ENCODE measurements around the gene FBXW12. TPM values are rescaled to one million over a fixed set of nuclear protein-coding genes. Genes with fewer than 3 reads are reported as not detected.

Gene FBXW12
- total and polyA plus RNA-seq, 2 of the 8 experiments (the other 6 are each of a cell fraction or from before 2014, with no cell fraction given), result 0.35 to 0.85 TPM

DNA sequence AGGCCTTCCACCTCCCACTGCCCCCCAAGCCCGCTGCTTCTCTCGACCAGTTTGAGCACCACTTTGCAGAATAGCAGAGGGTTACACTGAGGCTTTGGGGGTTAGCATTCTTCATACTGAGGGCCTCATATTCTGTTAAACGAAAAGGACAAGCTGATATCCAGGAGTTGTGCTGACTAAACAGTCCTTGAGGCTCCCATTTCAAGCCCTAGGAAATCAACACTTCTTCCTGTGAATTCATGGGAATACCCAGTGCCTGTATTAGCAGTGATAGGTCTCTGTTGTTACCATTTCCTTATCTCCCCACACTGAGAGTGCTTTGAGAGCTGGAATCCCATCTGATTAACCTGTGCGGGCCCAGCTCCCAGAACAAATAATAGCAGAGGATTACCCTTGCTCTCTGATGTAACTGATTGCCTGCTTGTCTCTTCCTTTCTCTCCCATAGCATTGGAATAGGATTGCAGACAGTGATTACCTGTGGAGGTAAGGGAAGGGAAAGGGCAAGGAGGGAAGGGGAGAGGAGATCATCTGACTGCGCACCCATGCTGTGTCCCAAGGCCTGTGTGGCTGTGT, 930 bp downstream of the FBXW12 start:
- Histone ChIP-seq H2BK5ac (ENCODE audit: low read depth, low read length) (no peak overlapping the region), H3K56ac (replicated peaks; ENCODE audit: insufficient read length, low read depth, low read length) (no peak overlapping the region), H2BK12ac (ENCODE audit: low read depth, low read length) (no peak overlapping the region; the same call in 1 of the 2 replicates), H3K4ac (replicated peaks; ENCODE audit: insufficient read length, low read depth, low read length) (no peak overlapping the region), H2BK20ac (ENCODE audit: low read length) (no peak overlapping the region), H2AFZ (ENCODE audit: low read length) (peak overlapping the region; percentile 84), H3K4me3 (ENCODE audit: extremely low read depth in 1 of 4, insufficient read depth in 2 of 4, low read depth in 3 of 4, low read length in 4 of 4) (no peak overlapping the region), H2AK5ac (ENCODE audit: low read depth, low read length) (no peak overlapping the region), H3K23me2 (ENCODE audit: low read depth, low read length) (no peaks in the 10 kb centered on the region), H4K20me1 (replicated peaks in 1 of 2; ENCODE audit: control insufficient read depth in 1 of 2, insufficient read depth in 2 of 2, low read length in 2 of 2) (no peaks in the 10 kb centered on the region), H3K14ac (ENCODE audit: insufficient read length) (no peak overlapping the region), H3K27me3 (replicated peaks in 1 of 4; ENCODE audit: control insufficient read depth in 3 of 4, extremely low read depth in 1 of 4, insufficient read depth in 3 of 4, low read length in 3 of 4) (no peaks in the 10 kb centered on the region), H3K4me1 (replicated peaks in 1 of 4; ENCODE audit: control insufficient read depth in 3 of 4, insufficient read depth in 4 of 4, low read length in 3 of 4) (peaks cover 3 to 12% (median 7%) of the 10 kb centered on the region in 4 experiments; a peak in 6 of 7 replicates), H2BK120ac (replicated peaks; ENCODE audit: low read depth, low read length) (no peak overlapping the region), H3K9me3 (ENCODE audit: insufficient read depth in 2 of 2, low read depth in 1 of 2, low read length in 1 of 2) (no peaks in the 10 kb centered on the region), H3K36me3 (ENCODE audit: control insufficient read depth in 2 of 4, insufficient read depth in 4 of 4, low read length in 3 of 4) (no peaks in the 10 kb centered on the region), H3K18ac (ENCODE audit: extremely low read depth, low read length) (no peak overlapping the region; the same call in 1 of the 2 replicates), H4K91ac (replicated peaks; ENCODE audit: insufficient read length, low read length) (no peak overlapping the region), H3K27ac (ENCODE audit: low read depth, low read length) (no peak overlapping the region), H3K79me2 (ENCODE audit: control insufficient read depth in 1 of 2, insufficient read depth in 2 of 2, low read length in 2 of 2) (no peaks in the 10 kb centered on the region), H2BK15ac (ENCODE audit: low read length) (no peak overlapping the region), H4K8ac (ENCODE audit: extremely low read depth, insufficient read depth, low read length) (no peak overlapping the region), H3K9ac (replicated peaks in 1 of 4; ENCODE audit: extremely low read depth in 1 of 4, low read depth in 3 of 4, low read length in 3 of 4) (0 out of 7 replicates have a peak overlapping the region, but pooled peaks of 1 of the 4 experiments have one; percentile 8), H3K79me1 (ENCODE audit: low read depth, low read length) (no peaks in the 10 kb centered on the region), H3K4me2 (ENCODE audit: insufficient read depth in 1 of 2, low read depth in 2 of 2, low read length in 2 of 2) (no peak overlapping the region), H4K5ac (ENCODE audit: insufficient read length, low read depth, low read length) (no peak overlapping the region), H3K23ac (ENCODE audit: insufficient read length) (no peak overlapping the region)
- no peak for TF ChIP-seq SIX5 (IDR thresholded peaks at IDR 0.05; ENCODE audit: low read depth, low read length)
- no peak for TF ChIP-seq EZH2 (IDR thresholded peaks at IDR 0.05; ENCODE audit: low read depth, low read length, severe bottlenecking)
- TF ChIP-seq NANOG (IDR thresholded peaks at IDR 0.05; ENCODE audit: insufficient read depth, low read depth, low read length, poor library complexity, severe bottlenecking), result no peak
- no peak for TF ChIP-seq ATF2 (IDR thresholded peaks at IDR 0.05; ENCODE audit: low read length)
- 82% methylated on average over 5 of the region's 5 CpGs; no CpG with 5 or more reads in 1 of the 2 experiments for WGBS, 2 experiments (ENCODE audit: extremely low coverage in 1 of 2, insufficient coverage in 1 of 2, insufficient read length in 1 of 2, insufficient replicate concordance in 2 of 2, low coverage in 1 of 2, low lambda C conversion rate in 2 of 2, missing lambda C conversion rate in 1 of 2)
- DNase-seq (ENCODE audit: low read depth in 1 of 2, low spot score in 2 of 2) (no peak), FAIRE-seq (no peak)
- ChIA-PET POLR2A (ENCODE audit: partially characterized antibody) (interaction anchor here (0.8 to 1.9 kb wide), 10 partner anchors 12 to 132 kb away, joined by 3 to 6 read pairs (median 3); partner anchors contain the start of gene ZNF589), CTCF (ENCODE audit: partially characterized antibody) (interaction anchor here (0.6 to 1.4 kb wide), 5 partner anchors 12 to 1435 kb away, joined by 3 to 4 read pairs (median 3); no protein-coding TSS in a partner anchor)

Data from H1 (cell line).